ENCODE results near the gene EVC. TPM values are rescaled to one million over a fixed set of nuclear protein-coding genes. Genes with fewer than 3 reads are reported as not detected.

EVC gene
- total RNA-seq, 1 experiment from 2014 or later, result 29.0 TPM

DNA sequence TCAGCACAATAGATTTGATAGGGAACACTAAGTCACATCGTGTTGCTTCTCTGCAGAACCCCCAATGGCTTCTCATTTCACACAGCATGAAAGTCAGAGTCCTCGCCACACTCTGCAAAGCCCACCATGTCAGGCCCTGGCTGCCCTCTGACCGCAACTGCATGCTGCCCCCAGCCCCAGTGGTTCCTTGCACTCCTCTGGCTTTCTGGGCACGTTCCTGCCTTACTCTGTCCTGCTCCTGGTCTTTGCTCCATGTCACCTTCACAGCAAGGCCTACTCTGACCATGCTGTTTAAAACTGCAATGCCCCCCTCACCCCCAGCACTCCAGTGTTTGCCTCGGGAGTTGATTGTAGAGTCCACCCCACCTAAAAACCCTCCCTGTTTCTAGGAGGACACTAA lies 78.1 kb downstream of the EVC start:
- intact Hi-C loops (cut with micrococcal nuclease), result no loop called here
- no peak for DNase-seq (ENCODE audit: unreplicated experiment)
- Mint-ChIP-seq H3K4me1 (ENCODE audit: insufficient read depth, unreplicated experiment) (peaks cover 9% of the 10 kb centered on the region), H3K27ac (ENCODE audit: low read depth, unreplicated experiment) (no peak overlapping the region), H3K27me3 (ENCODE audit: insufficient read depth, unreplicated experiment) (no peaks in the 10 kb centered on the region), H3K36me3 (ENCODE audit: insufficient read depth, unreplicated experiment) (peaks cover 80% of the 10 kb centered on the region), H3K9me3 (ENCODE audit: unreplicated experiment) (no peaks in the 10 kb centered on the region), H3K4me3 (ENCODE audit: unreplicated experiment) (no peak overlapping the region)
- CTCF ChIA-PET, result interaction anchor here (0.8 to 3.2 kb wide), 6 partner anchors 17 to 394 kb away, joined by 4 to 20 read pairs (median 6); no protein-coding TSS in a partner anchor
- no TSS peak for BruUV-seq (replicated peaks)
- TF ChIP-seq, protein P1, sequence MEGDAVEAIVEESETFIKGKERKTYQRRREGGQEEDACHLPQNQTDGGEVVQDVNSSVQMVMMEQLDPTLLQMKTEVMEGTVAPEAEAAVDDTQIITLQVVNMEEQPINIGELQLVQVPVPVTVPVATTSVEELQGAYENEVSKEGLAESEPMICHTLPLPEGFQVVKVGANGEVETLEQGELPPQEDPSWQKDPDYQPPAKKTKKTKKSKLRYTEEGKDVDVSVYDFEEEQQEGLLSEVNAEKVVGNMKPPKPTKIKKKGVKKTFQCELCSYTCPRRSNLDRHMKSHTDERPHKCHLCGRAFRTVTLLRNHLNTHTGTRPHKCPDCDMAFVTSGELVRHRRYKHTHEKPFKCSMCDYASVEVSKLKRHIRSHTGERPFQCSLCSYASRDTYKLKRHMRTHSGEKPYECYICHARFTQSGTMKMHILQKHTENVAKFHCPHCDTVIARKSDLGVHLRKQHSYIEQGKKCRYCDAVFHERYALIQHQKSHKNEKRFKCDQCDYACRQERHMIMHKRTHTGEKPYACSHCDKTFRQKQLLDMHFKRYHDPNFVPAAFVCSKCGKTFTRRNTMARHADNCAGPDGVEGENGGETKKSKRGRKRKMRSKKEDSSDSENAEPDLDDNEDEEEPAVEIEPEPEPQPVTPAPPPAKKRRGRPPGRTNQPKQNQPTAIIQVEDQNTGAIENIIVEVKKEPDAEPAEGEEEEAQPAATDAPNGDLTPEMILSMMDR (IDR thresholded peaks at IDR 0.05; ENCODE audit: unreplicated experiment), result no peak
- POLR2A ChIA-PET, result interaction anchor here (1.3 kb wide), 1 partner anchor 16 kb away, joined by 3 read pairs; no protein-coding TSS in a partner anchor

DNA sequence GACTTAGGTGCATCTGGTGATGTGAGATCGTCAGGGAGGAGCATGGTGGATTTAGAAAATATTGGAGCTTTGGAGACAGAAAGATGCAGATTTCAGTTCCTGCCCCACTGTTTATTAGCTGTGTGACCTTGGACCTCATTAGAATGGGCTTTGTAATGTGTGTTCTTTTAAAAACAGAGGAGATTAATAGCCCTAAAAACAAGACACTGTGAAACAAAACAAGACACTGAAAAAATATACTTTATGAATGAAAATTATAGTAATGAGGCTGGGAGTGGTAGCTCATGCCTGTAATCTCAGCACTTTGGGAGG lies 79.5 kb downstream of the EVC start:
- intact Hi-C loops (cut with micrococcal nuclease), result loop anchor here (1.0 to 10.0 kb wide), 4 partner anchors 79 to 1306 kb away; partner anchors contain the start of gene EVC
- peaks cover 79% of the 10 kb centered on the region for H3K36me3 Mint-ChIP-seq (ENCODE audit: insufficient read depth, unreplicated experiment)
- DNase-seq (ENCODE audit: unreplicated experiment), result no peak
- no peaks in the 10 kb centered on the region for H3K27me3 Mint-ChIP-seq (ENCODE audit: insufficient read depth, unreplicated experiment)
- ChIA-PET CTCF (interaction anchor here (0.6 to 3.2 kb wide), 30 partner anchors 9 to 932 kb away, joined by 3 to 20 read pairs (median 3); no protein-coding TSS in a partner anchor), POLR2A (interaction anchor here (0.6 to 0.8 kb wide), 2 partner anchors 40 to 911 kb away, joined by 3 read pairs; no protein-coding TSS in a partner anchor)
- no TSS peak for BruUV-seq (replicated peaks)
- H3K27ac Mint-ChIP-seq (ENCODE audit: low read depth, unreplicated experiment), result no peak overlapping the region
- TF ChIP-seq, protein P1 (IDR thresholded peaks at IDR 0.05; ENCODE audit: unreplicated experiment), result no peak
- H3K9me3 Mint-ChIP-seq (ENCODE audit: unreplicated experiment), result no peaks in the 10 kb centered on the region
- peaks cover 5% of the 10 kb centered on the region for H3K4me1 Mint-ChIP-seq (ENCODE audit: insufficient read depth, unreplicated experiment)
- no peak overlapping the region for H3K4me3 Mint-ChIP-seq (ENCODE audit: unreplicated experiment)

- Mint-ChIP-seq H3K36me3 (ENCODE audit: insufficient read depth, unreplicated experiment) (peaks cover 72% of the 10 kb centered on the region), H3K27ac (ENCODE audit: low read depth, unreplicated experiment) (peak overlapping the region; percentile 8), H3K4me3 (ENCODE audit: unreplicated experiment) (no peak overlapping the region), H3K4me1 (ENCODE audit: insufficient read depth, unreplicated experiment) (no peaks in the 10 kb centered on the region), H3K27me3 (ENCODE audit: insufficient read depth, unreplicated experiment) (no peaks in the 10 kb centered on the region), H3K9me3 (ENCODE audit: unreplicated experiment) (no peaks in the 10 kb centered on the region)
- ChIA-PET POLR2A (no interaction called here), CTCF (interaction anchor here (0.7 to 3.2 kb wide), 7 partner anchors 44 to 1304 kb away, joined by 3 to 20 read pairs (median 3); no protein-coding TSS in a partner anchor)
- no peak for DNase-seq (ENCODE audit: unreplicated experiment)
- BruUV-seq (replicated peaks), result no TSS peak
- TF ChIP-seq, protein P1 (IDR thresholded peaks at IDR 0.05; ENCODE audit: unreplicated experiment), result no peak
- intact Hi-C loops (cut with micrococcal nuclease), result loop anchor here (10.0 kb wide), 1 partner anchor 1307 kb away; no protein-coding TSS in a partner anchor
These were observed 80.7 kb downstream of the EVC start for GRCh38 chr4:5791654-5792053.

GRCh38 chr4:5793514-5793913 lies 82.5 kb downstream of the EVC start:
- Mint-ChIP-seq H3K4me3 (ENCODE audit: unreplicated experiment) (no peak overlapping the region), H3K9me3 (ENCODE audit: unreplicated experiment) (no peaks in the 10 kb centered on the region), H3K36me3 (ENCODE audit: insufficient read depth, unreplicated experiment) (peaks cover 64% of the 10 kb centered on the region), H3K27ac (ENCODE audit: low read depth, unreplicated experiment) (no peak overlapping the region), H3K27me3 (ENCODE audit: insufficient read depth, unreplicated experiment) (no peaks in the 10 kb centered on the region), H3K4me1 (ENCODE audit: insufficient read depth, unreplicated experiment) (no peaks in the 10 kb centered on the region)
- no peak for DNase-seq (ENCODE audit: unreplicated experiment)
- BruUV-seq (replicated peaks), result no TSS peak
- ChIA-PET CTCF (interaction anchor here (0.6 kb wide), 1 partner anchor 35 kb away, joined by 5 read pairs; no protein-coding TSS in a partner anchor), POLR2A (no interaction called here)
- TF ChIP-seq, protein P1 (IDR thresholded peaks at IDR 0.05; ENCODE audit: unreplicated experiment), result no peak
- intact Hi-C loops (cut with micrococcal nuclease), result loop anchor here (10.0 kb wide), 1 partner anchor 1309 kb away; no protein-coding TSS in a partner anchor
